MM.1S (cell line): Measurements from ENCODE around the gene ADAMTSL2.

ENCODE experiments used
- DNase-seq: peaks from one replicate; pipeline ENCODE4 v3.0.0-alpha.2; 2015
- H2AFZ ChIP-seq: fragments of 300-600 bp; sonication (generic); 2 replicates; pipeline ENCODE4 v1.6.0; 2016; ENCODE audit warnings: antibody characterized with exemption, low read length
- H3F3A ChIP-seq: fragments of 300-600 bp; sonication (generic); 2 replicates; pipeline ENCODE4 v1.6.1; 2016; ENCODE audit warnings: mild to moderate bottlenecking, antibody characterized with exemption, low read length, moderate library complexity, mixed read lengths; ENCODE audit not compliant: insufficient read depth
- H3K27ac ChIP-seq: fragments of 300-600 bp; sonication (generic); 2 replicates; pipeline ENCODE4 v1.5.1; 2016; ENCODE audit warnings: mild to moderate bottlenecking, low read length
- H3K27me3 ChIP-seq: fragments of 300-600 bp; sonication (generic); replicated peaks from 2 replicates; pipeline ENCODE4 v1.6.0; 2016; ENCODE audit warnings: low read length; ENCODE audit not compliant: insufficient read depth
- H3K36me3 ChIP-seq: fragments of 300-600 bp; sonication (generic); replicated peaks from 2 replicates; pipeline ENCODE4 v1.6.1; 2016; ENCODE audit warnings: mild to moderate bottlenecking, low read length, mixed read lengths; ENCODE audit not compliant: insufficient read depth
- H3K4me1 ChIP-seq: fragments of 300-600 bp; sonication (generic); 2 replicates; pipeline ENCODE4 v1.6.1; 2016; ENCODE audit warnings: low read length, mixed read lengths
- H3K4me2 ChIP-seq: fragments of 300-600 bp; sonication (generic); 2 replicates; pipeline ENCODE4 v1.6.0; 2016; ENCODE audit warnings: low read depth, low read length
- H3K4me3 ChIP-seq: fragments of 300-600 bp; sonication (generic); 2 replicates; pipeline ENCODE4 v1.5.1; 2016; ENCODE audit warnings: low read length, mixed read lengths
- H3K79me2 ChIP-seq: fragments of 300-600 bp; sonication (generic); 2 replicates; pipeline ENCODE4 v1.6.1; 2016; ENCODE audit warnings: mixed run types, low read length, mixed read lengths
- H3K9ac ChIP-seq: fragments of 300-600 bp; sonication (generic); 2 replicates; pipeline ENCODE4 v1.6.1; 2016; ENCODE audit warnings: low read length, mixed read lengths
- H3K9me2 ChIP-seq: fragments of 300-600 bp; sonication (generic); replicated peaks from 2 replicates; pipeline ENCODE4 v1.6.1; 2016; ENCODE audit warnings: mild to moderate bottlenecking, low read length, mixed read lengths; ENCODE audit not compliant: insufficient read depth
- H3K9me3 ChIP-seq: fragments of 300-600 bp; sonication (generic); replicated peaks from 2 replicates; pipeline ENCODE4 v1.6.1; 2016; ENCODE audit warnings: mild to moderate bottlenecking, low read length, mixed read lengths; ENCODE audit not compliant: insufficient read depth
- H4K20me1 ChIP-seq: fragments of 300-600 bp; sonication (generic); 2 replicates; pipeline ENCODE4 v1.6.1; 2016; ENCODE audit warnings: mild to moderate bottlenecking, low read length, moderate library complexity, mixed read lengths; ENCODE audit not compliant: insufficient read depth
- EZH2 ChIP-seq: fragments of 300-600 bp; sonication (generic); optimal IDR thresholded peaks from 2 replicates; pipeline ENCODE3; 2017; ENCODE audit warnings: low read depth, mild to moderate bottlenecking, antibody characterized with exemption, low read length, mixed read lengths
- EZH2phosphoT487 ChIP-seq: fragments of 300-600 bp; sonication (generic); IDR thresholded peaks from 2 replicates; pipeline ENCODE4 v1.6.1; 2018; ENCODE audit warnings: antibody characterized with exemption, low read length
- TF ChIP-seq, protein P1 (sequence below): fragments of 300-600 bp; sonication (generic); IDR thresholded peaks from 2 replicates; pipeline ENCODE4 v1.5.1; 2016; ENCODE audit warnings: antibody characterized with exemption, low read length, mixed read lengths

Gene ADAMTSL2

DNA sequence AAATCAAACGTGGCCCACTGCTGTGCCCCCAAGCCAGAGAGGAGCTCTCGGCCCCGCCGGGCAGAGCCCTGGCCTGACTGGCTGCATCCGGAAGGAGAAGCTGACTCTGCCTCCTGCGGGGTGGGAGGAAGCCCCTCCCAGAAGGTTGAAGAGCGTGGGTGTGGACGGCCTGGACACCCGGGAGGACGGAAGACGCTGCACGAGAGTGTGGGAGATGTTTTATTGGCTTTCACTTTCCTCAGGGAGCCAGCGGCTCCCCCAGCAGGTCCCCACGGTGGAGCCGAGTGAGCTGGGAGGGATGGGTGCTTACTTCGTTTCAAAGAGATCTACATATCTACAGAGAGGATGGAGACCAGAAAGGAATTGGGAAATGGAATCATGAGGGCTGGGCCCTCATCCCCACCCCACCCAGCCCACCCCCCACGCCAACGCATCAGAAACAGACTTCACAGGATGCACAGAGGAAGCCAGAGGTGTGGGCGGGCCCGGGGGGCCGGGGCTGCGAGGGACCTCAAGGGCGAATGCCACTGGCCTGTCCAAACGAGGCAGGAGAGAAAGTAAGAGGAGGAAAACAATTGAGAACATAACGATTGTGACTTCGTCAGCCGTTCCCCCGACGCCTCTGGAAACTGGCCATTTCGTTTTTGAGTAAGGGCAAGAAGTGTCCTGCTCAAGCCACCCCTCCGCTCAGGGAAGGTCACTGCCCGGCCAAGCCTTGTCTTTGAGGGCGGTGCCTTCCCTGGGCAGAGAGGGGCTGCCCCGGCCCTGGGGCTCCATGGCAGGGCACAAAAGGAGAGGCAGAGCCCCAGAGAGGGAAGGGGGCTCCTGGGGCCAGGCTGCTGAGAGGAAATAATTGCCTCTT is 42.6 kb downstream of the ADAMTSL2 start:
- no peaks in the 10 kb centered on the region for H4K20me1 ChIP-seq
- H3K79me2 ChIP-seq, result no peaks in the 10 kb centered on the region
- H3K36me3 ChIP-seq, result no peaks in the 10 kb centered on the region
- H3K9ac ChIP-seq, result no peak overlapping the region
- no peaks in the 10 kb centered on the region for H3K9me3 ChIP-seq
- no peaks in the 10 kb centered on the region for H3F3A ChIP-seq
- no peak overlapping the region for H3K4me3 ChIP-seq
- no peak overlapping the region for H3K27ac ChIP-seq
- H2AFZ ChIP-seq, result no peak overlapping the region
- no peaks in the 10 kb centered on the region for H3K9me2 ChIP-seq
- no peak overlapping the region; the same call in 1 of the 2 replicates for H3K4me2 ChIP-seq
- TF ChIP-seq, protein P1, sequence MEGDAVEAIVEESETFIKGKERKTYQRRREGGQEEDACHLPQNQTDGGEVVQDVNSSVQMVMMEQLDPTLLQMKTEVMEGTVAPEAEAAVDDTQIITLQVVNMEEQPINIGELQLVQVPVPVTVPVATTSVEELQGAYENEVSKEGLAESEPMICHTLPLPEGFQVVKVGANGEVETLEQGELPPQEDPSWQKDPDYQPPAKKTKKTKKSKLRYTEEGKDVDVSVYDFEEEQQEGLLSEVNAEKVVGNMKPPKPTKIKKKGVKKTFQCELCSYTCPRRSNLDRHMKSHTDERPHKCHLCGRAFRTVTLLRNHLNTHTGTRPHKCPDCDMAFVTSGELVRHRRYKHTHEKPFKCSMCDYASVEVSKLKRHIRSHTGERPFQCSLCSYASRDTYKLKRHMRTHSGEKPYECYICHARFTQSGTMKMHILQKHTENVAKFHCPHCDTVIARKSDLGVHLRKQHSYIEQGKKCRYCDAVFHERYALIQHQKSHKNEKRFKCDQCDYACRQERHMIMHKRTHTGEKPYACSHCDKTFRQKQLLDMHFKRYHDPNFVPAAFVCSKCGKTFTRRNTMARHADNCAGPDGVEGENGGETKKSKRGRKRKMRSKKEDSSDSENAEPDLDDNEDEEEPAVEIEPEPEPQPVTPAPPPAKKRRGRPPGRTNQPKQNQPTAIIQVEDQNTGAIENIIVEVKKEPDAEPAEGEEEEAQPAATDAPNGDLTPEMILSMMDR, result no peak
- TF ChIP-seq EZH2phosphoT487 (no peak), EZH2 (no peak)
- H3K4me1 ChIP-seq, result no peaks in the 10 kb centered on the region
- no peak for DNase-seq
- H3K27me3 ChIP-seq, result peaks cover 97% of the 10 kb centered on the region

DNA sequence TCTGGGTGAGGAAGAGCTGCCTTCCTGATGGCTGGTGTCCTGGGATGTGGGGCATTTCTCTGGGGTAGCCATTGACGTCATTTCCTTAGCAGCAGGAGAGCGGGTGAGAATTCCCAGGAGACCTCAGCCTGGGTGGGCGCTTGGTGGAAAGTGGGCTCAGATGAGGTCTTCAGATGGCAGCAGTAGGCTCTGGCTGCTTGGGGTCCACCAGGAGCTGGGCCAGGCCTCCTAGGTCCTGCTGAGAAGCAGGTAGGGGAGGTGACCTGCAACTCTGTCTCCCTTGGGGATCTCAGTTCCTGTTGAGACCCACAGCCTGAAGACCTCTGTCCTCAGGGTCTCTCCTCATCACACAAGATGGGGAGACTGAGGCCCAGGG is 43.2 kb downstream of the ADAMTSL2 start:
- Histone ChIP-seq H3K9ac (no peak overlapping the region), H3F3A (no peaks in the 10 kb centered on the region), H3K4me1 (no peaks in the 10 kb centered on the region), H3K79me2 (no peaks in the 10 kb centered on the region), H3K9me2 (no peaks in the 10 kb centered on the region), H4K20me1 (no peaks in the 10 kb centered on the region), H3K27ac (no peak overlapping the region), H3K4me2 (no peak overlapping the region), H3K4me3 (no peak overlapping the region), H3K36me3 (no peaks in the 10 kb centered on the region), H3K27me3 (peaks cover 97% of the 10 kb centered on the region), H2AFZ (no peak overlapping the region), H3K9me3 (no peaks in the 10 kb centered on the region)
- no peak for DNase-seq
- TF ChIP-seq EZH2, result no peak
- TF ChIP-seq, protein P1, result no peak
- TF ChIP-seq EZH2phosphoT487, result no peak

DNA sequence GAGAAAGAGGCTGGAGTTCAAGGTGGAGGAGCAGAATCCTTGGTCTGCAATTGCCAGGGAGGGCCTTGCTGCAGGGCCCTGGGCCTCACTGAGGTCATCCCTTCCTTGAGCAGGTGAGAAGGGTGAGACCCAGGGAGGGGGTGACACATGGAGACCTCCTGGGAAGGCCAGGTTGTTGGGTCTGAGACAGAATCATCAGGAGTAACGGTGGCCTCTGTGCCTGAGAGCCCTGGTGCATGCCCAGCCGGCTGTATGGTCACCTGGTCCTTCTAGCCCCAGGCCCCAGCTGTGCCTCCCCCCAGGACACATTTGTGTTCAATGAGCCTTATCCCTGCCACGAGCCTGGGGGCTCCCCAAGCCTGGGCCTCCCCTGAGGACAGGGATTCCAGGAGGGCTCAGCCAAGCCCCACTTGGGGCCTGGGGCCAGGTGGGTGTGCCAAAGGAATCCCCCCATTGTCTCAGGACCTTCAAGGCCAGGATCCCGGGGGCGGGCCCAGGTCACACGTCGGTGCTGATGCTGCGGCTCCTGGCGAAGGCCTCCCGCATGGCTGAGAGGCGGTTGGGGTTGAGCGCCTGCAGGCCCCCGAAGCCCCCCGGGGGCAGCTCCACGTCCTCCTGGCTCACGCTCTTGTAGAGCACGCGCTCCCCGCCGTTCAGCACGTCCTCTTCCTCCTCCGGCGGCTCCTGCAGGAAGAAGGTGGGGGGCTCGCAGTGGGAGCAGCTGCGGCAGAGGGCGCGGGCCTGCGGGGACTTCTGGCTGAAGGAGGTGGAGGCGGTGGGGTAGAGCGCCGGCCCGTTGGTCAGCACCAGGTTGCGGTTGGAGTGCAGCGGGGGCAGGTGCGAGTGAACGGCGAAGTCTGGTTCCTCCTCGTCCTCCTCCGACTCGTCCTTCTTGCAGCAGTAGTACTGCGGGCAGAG is 44.3 kb downstream of the ADAMTSL2 start:
- Histone ChIP-seq H3K79me2 (no peaks in the 10 kb centered on the region), H3K9me3 (no peaks in the 10 kb centered on the region), H3F3A (no peaks in the 10 kb centered on the region), H3K9ac (no peak overlapping the region), H3K9me2 (no peaks in the 10 kb centered on the region), H3K27me3 (peaks cover 98% of the 10 kb centered on the region), H3K27ac (no peak overlapping the region), H3K36me3 (no peaks in the 10 kb centered on the region), H3K4me3 (no peak overlapping the region), H3K4me1 (no peaks in the 10 kb centered on the region), H2AFZ (no peak overlapping the region), H4K20me1 (no peaks in the 10 kb centered on the region), H3K4me2 (no peak overlapping the region)
- TF ChIP-seq, protein P1, result no peak
- TF ChIP-seq EZH2, result no peak
- TF ChIP-seq EZH2phosphoT487, result no peak
- no peak for DNase-seq
